Measurements from ENCODE around the gene IKBKG.

The IKBKG gene

DNA sequence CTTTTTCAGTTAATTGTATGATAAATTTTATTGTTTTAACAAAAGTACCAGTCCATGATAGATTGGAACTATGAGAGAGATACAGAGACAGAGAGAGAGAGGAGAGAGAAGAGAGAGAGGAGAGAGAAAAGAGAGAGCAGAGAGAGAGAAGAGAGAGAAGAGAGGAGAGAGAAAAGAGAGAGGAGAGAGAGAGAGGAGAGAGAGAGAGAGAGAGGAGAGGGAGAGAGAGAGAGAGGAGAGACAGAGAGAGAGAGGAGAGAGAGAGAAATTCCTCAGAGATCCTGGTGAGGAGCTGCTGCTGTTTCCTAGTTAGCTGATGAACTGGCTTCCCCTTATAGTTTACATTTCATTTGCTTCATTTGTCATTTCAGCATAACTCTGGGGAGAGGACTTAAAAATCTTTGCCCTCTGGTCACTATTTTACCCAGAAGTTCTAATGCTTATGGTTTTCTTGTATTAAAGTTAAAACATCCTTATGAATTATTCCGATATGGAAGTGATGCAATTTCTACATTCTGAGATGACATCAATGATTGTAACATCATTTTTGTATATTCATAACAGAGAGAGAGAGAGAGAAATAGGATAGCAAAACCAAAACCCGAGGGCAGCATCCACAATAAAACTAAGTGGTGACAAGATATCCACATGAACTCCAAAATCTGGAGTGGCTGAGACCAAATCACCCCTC, 48.3 kb downstream of the IKBKG start:
- in situ Hi-C loops (cut with HindIII; ENCODE audit: low sequenced_read_pairs), result no loop called here
- H3K4me3 ChIP-seq (ENCODE audit: low read depth, low read length), result no peak overlapping the region
- DNase-seq (ENCODE audit: low read depth), result no peak
- TF ChIP-seq, protein P1, sequence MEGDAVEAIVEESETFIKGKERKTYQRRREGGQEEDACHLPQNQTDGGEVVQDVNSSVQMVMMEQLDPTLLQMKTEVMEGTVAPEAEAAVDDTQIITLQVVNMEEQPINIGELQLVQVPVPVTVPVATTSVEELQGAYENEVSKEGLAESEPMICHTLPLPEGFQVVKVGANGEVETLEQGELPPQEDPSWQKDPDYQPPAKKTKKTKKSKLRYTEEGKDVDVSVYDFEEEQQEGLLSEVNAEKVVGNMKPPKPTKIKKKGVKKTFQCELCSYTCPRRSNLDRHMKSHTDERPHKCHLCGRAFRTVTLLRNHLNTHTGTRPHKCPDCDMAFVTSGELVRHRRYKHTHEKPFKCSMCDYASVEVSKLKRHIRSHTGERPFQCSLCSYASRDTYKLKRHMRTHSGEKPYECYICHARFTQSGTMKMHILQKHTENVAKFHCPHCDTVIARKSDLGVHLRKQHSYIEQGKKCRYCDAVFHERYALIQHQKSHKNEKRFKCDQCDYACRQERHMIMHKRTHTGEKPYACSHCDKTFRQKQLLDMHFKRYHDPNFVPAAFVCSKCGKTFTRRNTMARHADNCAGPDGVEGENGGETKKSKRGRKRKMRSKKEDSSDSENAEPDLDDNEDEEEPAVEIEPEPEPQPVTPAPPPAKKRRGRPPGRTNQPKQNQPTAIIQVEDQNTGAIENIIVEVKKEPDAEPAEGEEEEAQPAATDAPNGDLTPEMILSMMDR (IDR thresholded peaks at IDR 0.05; ENCODE audit: low read depth, low read length, missing control alignments), result no peak

DNA sequence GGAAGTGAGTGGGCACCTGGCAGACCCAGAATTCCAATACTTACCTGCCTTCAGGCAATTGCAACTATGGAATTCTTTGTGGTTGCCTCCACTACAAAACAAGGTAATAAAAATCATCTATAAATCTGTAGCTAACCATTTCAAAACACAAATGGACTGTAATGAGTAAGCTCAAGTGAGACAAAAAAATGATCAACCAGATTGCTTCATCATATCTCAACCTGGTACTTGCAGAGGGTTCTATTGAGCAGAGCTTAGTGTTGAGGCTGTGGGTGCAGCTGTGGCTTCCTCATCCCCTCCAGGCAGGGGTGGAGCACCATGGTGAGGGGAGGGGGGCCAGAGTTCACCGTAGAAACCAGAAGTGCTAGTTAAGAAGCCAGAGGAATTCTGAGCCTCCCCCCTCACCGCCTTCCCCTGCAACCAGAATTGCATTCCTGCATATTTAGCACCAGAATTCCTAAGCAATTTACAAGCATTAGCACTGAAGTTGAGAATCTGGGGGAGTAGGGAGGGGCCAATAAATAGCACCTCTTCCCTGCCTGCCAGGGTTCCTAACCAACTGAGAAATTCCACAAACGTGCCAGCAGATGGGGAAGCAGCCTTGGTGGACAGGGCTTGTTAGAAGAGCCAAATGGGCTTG, 49.0 kb downstream of the IKBKG start:
- TF ChIP-seq, protein P1 (IDR thresholded peaks at IDR 0.05; ENCODE audit: low read depth, low read length, missing control alignments), result peak; percentile 11
- H3K4me3 ChIP-seq (ENCODE audit: low read depth, low read length), result no peak overlapping the region
- in situ Hi-C loops (cut with HindIII; ENCODE audit: low sequenced_read_pairs), result no loop called here
- peak; percentile 82 for DNase-seq (ENCODE audit: low read depth)

DNA sequence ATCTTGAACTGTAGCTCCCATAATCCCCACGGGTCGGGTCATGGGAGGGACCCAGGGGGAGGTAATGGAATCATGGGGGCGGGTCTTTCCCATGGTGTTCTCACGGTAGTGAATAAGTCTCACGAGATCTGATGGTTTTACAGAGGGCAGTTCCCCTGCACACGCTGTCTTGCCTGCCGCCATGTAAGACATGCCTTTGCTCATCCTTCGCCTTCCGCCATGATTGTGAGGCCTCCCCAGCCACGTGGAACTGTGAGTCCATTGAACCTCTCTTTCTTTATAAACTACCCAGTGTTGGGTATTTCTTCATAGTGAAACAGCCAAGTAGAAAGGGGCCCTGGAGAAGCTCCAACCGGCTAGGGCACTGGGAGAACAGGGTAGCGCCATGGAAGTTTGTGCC, 49.8 kb downstream of the IKBKG start:
- no peak overlapping the region for H3K4me3 ChIP-seq (ENCODE audit: low read depth, low read length)
- TF ChIP-seq, protein P1 (IDR thresholded peaks at IDR 0.05; ENCODE audit: low read depth, low read length, missing control alignments), result no peak
- DNase-seq (ENCODE audit: low read depth), result no peak
- in situ Hi-C loops (cut with HindIII; ENCODE audit: low sequenced_read_pairs), result no loop called here

DNA sequence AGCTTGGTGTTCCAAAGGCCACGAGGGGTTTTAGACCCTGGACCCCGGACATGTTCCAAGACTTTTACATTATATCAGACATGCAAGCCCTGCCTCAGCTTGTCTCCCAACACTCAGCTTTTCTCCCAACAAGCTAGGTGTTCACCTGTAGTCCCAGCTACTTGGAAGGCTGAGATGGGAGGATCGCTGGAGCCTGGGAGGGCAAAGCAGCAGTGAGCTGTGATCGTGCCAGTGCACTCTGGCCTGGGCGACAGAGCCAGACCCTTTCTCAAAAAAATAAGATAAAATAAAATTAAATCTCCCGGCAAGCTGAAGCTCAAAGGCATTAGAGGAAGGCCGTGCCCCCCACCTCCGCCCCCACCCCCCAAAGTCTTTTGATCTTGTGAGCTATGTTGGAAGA, 51.2 kb downstream of the IKBKG start:
- no peak for DNase-seq (ENCODE audit: low read depth)
- TF ChIP-seq, protein P1 (IDR thresholded peaks at IDR 0.05; ENCODE audit: low read depth, low read length, missing control alignments), result no peak
- in situ Hi-C loops (cut with HindIII; ENCODE audit: low sequenced_read_pairs), result no loop called here
- H3K4me3 ChIP-seq (ENCODE audit: low read depth, low read length), result no peak overlapping the region

DNA sequence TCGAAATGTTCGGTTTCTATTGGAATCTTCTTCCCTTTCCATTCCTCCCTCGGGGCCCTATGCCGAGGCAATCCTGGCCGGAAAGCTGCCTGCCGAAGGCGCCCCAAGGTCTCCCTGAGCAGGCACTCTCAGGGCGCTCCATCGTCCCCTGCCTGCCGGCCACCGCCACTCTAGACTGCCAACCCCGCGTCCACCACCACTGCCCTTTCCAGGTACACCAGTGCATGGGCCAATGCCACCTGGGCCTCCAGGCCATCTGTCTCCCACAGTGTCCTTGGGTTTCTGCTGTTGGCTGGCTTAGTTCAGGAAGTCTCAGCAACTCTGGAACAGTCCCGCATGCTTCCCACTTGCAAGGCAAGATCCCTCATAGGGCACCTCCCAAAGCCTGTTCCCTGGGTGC, 52.1 kb downstream of the IKBKG start:
- in situ Hi-C loops (cut with HindIII; ENCODE audit: low sequenced_read_pairs), result no loop called here
- H3K4me3 ChIP-seq (ENCODE audit: low read depth, low read length), result no peak overlapping the region

DNA sequence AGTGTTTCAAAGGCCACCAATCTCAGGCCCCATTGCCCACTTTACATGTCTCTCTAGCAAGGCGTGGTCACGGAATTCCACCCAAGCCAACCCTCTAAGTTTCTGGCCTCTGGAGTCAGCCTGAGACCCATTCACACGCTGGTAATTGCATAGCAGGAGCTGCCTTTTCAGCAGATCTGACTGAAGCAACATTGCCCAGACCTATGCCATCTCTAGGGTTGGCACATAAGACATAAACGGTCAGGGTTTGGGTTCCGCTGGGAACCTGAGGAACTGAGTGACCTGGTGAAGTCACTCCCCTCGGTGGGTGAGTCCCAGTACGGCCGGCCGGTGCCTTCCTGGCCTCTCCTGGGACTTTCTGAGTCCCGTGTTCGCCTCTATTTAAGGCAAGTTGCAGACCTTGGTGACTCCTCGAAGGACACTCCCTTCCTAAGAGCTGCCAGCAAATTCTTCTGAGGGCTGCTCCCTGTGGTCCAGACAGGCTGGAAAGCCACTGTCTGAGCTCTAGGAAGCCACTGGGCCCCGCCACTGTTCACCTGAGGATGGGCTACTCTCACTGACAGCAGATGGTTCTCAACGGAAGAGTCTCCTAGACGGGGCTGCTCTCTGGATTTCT, 53.4 kb downstream of the IKBKG start:
- no peak for DNase-seq (ENCODE audit: low read depth)
- TF ChIP-seq, protein P1 (IDR thresholded peaks at IDR 0.05; ENCODE audit: low read depth, low read length, missing control alignments), result no peak
- H3K4me3 ChIP-seq (ENCODE audit: low read depth, low read length), result no peak overlapping the region
- in situ Hi-C loops (cut with HindIII; ENCODE audit: low sequenced_read_pairs), result no loop called here

More for the DNA sequence above, 52.1 kb downstream of the IKBKG start:
- DNase-seq (ENCODE audit: low read depth), result no peak
- TF ChIP-seq, protein P1 (IDR thresholded peaks at IDR 0.05; ENCODE audit: low read depth, low read length, missing control alignments), result no peak

Data from astrocyte of the cerebellum (primary cell).